CD4-positive, alpha-beta T cell (primary cell): ENCODE measurements around the gene MKI67. TPM values are rescaled to one million over a fixed set of nuclear protein-coding genes. Genes with fewer than 3 reads are reported as not detected.

Source experiments
- ATAC-seq: fragments of 200-7000 bp; cut with Tn5 transposase; one replicate; pipeline ENCODE4 v1.10.0; 2022; ENCODE audit warnings: mild to moderate bottlenecking; ENCODE audit not compliant: poor library complexity
- CTCF ChIA-PET: fragments of 350-600 bp; sonication (Branson Sonifier 250); formaldehyde crosslinking; loops from one replicate; lab custom pipeline; 2021; ENCODE audit warnings: antibody characterized with exemption, inconsistent platforms; lab: Charles Lee
- POLR2A ChIA-PET: fragments of 350-600 bp; sonication (Branson Sonifier 250); formaldehyde crosslinking; loops from one replicate; lab custom pipeline; 2021; ENCODE audit warnings: antibody characterized with exemption, inconsistent platforms; lab: Charles Lee
- DNase-seq, 14 experiments: peaks; one replicate each; pipeline ENCODE4 v3.0.0-alpha.2; 2013 to 2020; ENCODE audit warnings: mixed read lengths in 2 of 14
- H3K27ac ChIP-seq, 2 donors: one replicate each; pipeline versions ENCODE4 v1.5.1 to v1.7.0; 2013; ENCODE audit warnings: low read length in 2 of 2, low read depth in 1 of 2, mild to moderate bottlenecking in 1 of 2
- H3K27me3 ChIP-seq, 2 experiments: 1 replicate in 1 of 2; 2 replicates in 1 of 2; pipeline versions ENCODE4 v1.6.1 to v1.7.0; 2013; ENCODE audit warnings: low read length in 2 of 2, control low read depth in 1 of 2, mild to moderate bottlenecking in 1 of 2, moderate library complexity in 1 of 2; ENCODE audit not compliant: insufficient read depth in 2 of 2, control insufficient read depth in 1 of 2
- H3K36me3 ChIP-seq: one replicate; pipeline ENCODE4 v1.6.1; 2013; ENCODE audit warnings: low read length, control low read depth; ENCODE audit not compliant: insufficient read depth
- H3K4me1 ChIP-seq: one replicate; pipeline ENCODE4 v1.6.1; 2013; ENCODE audit warnings: low read length, control low read depth; ENCODE audit not compliant: insufficient read depth
- H3K4me3 ChIP-seq: one replicate; pipeline ENCODE4 v1.5.1; 2013; ENCODE audit warnings: mild to moderate bottlenecking, low read length, moderate library complexity
- H3K9me3 ChIP-seq, 2 experiments: 1 replicate in 1 of 2; 2 replicates in 1 of 2; pipeline versions ENCODE4 v1.6.1 to v1.7.0; 2013; ENCODE audit warnings: low read length in 2 of 2, mild to moderate bottlenecking in 2 of 2, control low read depth in 1 of 2, moderate library complexity in 1 of 2; ENCODE audit not compliant: control insufficient read depth in 1 of 2, insufficient read depth in 1 of 2
- H3K27ac Mint-ChIP-seq: one replicate; pipeline ENCODE4 v1.8.0; 2020; ENCODE audit warnings: mixed read lengths
- H3K27me3 Mint-ChIP-seq: one replicate; pipeline ENCODE4 v1.8.0; 2021; ENCODE audit warnings: mixed read lengths
- H3K36me3 Mint-ChIP-seq: one replicate; pipeline ENCODE4 v1.8.0; 2021; ENCODE audit warnings: low read depth, mixed read lengths
- H3K4me1 Mint-ChIP-seq: one replicate; pipeline ENCODE4 v1.8.0; 2021; ENCODE audit warnings: low read depth, mixed read lengths
- H3K4me3 Mint-ChIP-seq: one replicate; pipeline ENCODE4 v1.8.0; 2020; ENCODE audit warnings: mild to moderate bottlenecking, mixed read lengths
- H3K9me3 Mint-ChIP-seq: one replicate; pipeline ENCODE4 v1.8.0; 2020; ENCODE audit warnings: mixed read lengths
- CTCF ChIP-seq: fragments of 200-600 bp; IDR thresholded peaks from one replicate; pipeline ENCODE4 v1.8.0; 2022; ENCODE audit warnings: antibody characterized with exemption, mild to moderate bottlenecking
- intact Hi-C, 2 experiments: fragments of 100-400 bp; cut with DNase I in 1 of 2; cut with micrococcal nuclease in 1 of 2; formaldehyde crosslinking; loops; one replicate each; pipeline versions ENCODE4 v1.15.1 to v1.9.0; 2023 to 2025; cut with DNase I, micrococcal nuclease
- total RNA-seq, 174 experiments: library from RNA in 2 of 174; stranded (reverse) in 2 of 174; gene quantifications; one replicate each; pipeline ENCODE4 v1.2.3 and lab custom pipeline; 2021 to 2026

Gene MKI67
- total RNA-seq, 2 experiments from 2014 or later: 0.92 to 1.2 TPM

- Histone ChIP-seq H3K4me1 (peaks cover 28% of the 10 kb centered on the region), H3K27me3 (no peaks in the 10 kb centered on the region), H3K27ac (peak overlapping the region in 1 of 2 donors; percentile 13), H3K9me3 (no peaks in the 10 kb centered on the region), H3K4me3 (no peak overlapping the region), H3K36me3 (no peaks in the 10 kb centered on the region)
- POLR2A ChIA-PET: interaction anchor here (1.1 to 1.7 kb wide), 2 partner anchors 20 to 23 kb away, joined by 5 read pairs; no protein-coding TSS in a partner anchor
- no peak for TF ChIP-seq CTCF
- intact Hi-C loops: no loop called here
- Mint-ChIP-seq H3K4me3 (no peak overlapping the region), H3K4me1 (peaks cover 38% of the 10 kb centered on the region), H3K27ac (peak overlapping the region; percentile 54), H3K9me3 (no peaks in the 10 kb centered on the region), H3K36me3 (no peaks in the 10 kb centered on the region), H3K27me3 (no peaks in the 10 kb centered on the region)
- ATAC-seq (no peak), DNase-seq (peak in 1 of 14 experiments; percentile 37)
- CTCF ChIA-PET: no interaction called here
These were observed 23.6 kb downstream of the MKI67 start for GRCh38 chr10:128102480-128103228.

DNA sequence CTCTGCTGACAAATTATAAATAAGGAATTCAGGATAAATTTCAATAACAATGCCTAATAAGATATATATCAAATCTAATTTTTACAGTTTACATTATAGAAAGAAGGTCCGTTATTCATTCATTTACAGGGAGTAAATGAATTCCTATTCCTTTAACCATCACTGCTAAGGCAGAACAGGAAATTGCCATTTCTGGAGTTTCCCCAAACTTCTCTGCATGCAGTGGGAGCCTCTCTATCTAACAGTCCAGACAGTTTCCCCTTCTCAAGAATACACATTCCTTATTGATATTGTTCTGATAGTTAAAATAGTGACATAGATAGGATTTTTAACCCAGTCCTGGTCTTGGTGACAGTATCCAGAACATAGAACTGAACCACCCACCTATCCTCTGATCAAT is 24.3 kb downstream of the MKI67 start:
- intact Hi-C loops: no loop called here
- no peaks in the 10 kb centered on the region for H3K36me3 Mint-ChIP-seq
- no peak for TF ChIP-seq CTCF
- H3K9me3 Mint-ChIP-seq: no peaks in the 10 kb centered on the region
- peaks cover 28% of the 10 kb centered on the region for H3K4me1 ChIP-seq
- ChIA-PET POLR2A (no interaction called here), CTCF (no interaction called here)
- DNase-seq: no peak
- no peaks in the 10 kb centered on the region for H3K27me3 Mint-ChIP-seq
- no peak overlapping the region for H3K4me3 ChIP-seq
- H3K4me3 Mint-ChIP-seq: no peak overlapping the region
- H3K27me3 ChIP-seq: no peaks in the 10 kb centered on the region
- no peak overlapping the region for H3K27ac ChIP-seq
- H3K36me3 ChIP-seq: no peaks in the 10 kb centered on the region
- no peaks in the 10 kb centered on the region for H3K9me3 ChIP-seq
- peaks cover 38% of the 10 kb centered on the region for H3K4me1 Mint-ChIP-seq
- H3K27ac Mint-ChIP-seq: peak overlapping the region; percentile 54
- no peak for ATAC-seq

DNA sequence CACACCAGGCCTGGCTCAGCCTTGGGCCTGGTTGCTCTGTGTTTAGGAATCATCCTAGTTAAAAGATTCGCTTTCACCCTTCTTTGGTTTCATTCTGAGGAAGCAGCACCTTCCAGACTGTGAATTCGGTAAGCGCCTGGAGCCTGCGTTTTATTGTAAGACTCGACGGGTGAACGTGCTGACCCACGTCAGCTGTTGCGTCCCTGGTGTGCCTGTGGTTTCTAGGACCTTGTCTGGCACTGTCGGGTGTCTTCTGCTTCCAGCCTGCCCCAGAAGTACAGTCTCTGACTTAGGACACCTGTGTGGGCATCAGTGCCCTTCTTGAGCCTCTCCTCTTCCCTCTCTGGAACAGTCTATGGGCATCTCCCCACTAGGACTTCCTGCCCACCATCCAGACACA is 26.3 kb downstream of the MKI67 start:
- Mint-ChIP-seq H3K36me3 (no peaks in the 10 kb centered on the region), H3K27ac (no peak overlapping the region), H3K27me3 (no peaks in the 10 kb centered on the region), H3K9me3 (no peaks in the 10 kb centered on the region), H3K4me1 (peaks cover 50% of the 10 kb centered on the region), H3K4me3 (no peak overlapping the region)
- intact Hi-C loops: no loop called here
- CTCF ChIA-PET: no interaction called here
- POLR2A ChIA-PET: no interaction called here
- no peak overlapping the region for H3K4me3 ChIP-seq
- H3K36me3 ChIP-seq: no peaks in the 10 kb centered on the region
- TF ChIP-seq CTCF: no peak
- peaks cover 46% of the 10 kb centered on the region for H3K4me1 ChIP-seq
- no peak overlapping the region for H3K27ac ChIP-seq
- ATAC-seq (no peak), DNase-seq (no peak)
- no peaks in the 10 kb centered on the region for H3K27me3 ChIP-seq
- H3K9me3 ChIP-seq: no peaks in the 10 kb centered on the region
